GM19043 (cell line): ENCODE results near the gene PLXND1.

ENCODE experiments used
- ATAC-seq: cut with Tn5 transposase; IDR thresholded peaks from one replicate; pipeline ENCODE4 v1.9.1; 2021; ENCODE audit warnings: low read depth; ENCODE audit not compliant: unreplicated experiment

The PLXND1 gene

GRCh38 chr3:129602730-129603560 is 3.5 kb downstream of the PLXND1 start:
- no peak for ATAC-seq

DNA sequence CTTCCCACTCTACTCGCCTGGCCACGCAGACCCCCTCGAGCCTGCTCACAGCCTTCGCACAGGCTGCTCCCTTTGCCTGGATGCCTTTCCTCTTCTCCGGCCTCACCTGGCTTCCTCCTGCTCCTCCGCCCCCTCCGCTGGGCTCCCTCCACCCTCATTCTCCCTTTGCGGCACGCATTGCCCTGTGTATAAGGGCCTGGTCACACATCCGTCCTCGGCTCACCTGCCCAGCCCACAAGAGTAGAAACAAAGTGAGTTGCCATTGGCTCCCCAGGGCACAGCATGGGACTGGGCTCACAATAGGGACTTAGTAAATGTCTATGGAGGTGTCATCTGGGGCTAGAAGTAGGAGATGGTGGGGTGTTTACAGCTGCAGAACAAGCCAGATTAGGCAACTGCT is 4.2 kb downstream of the PLXND1 start:
- no peak for ATAC-seq

GRCh38 chr3:129601713-129602112 is 4.8 kb downstream of the PLXND1 start:
- ATAC-seq: no peak

GRCh38 chr3:129600348-129600747 is 6.1 kb downstream of the PLXND1 start:
- no peak for ATAC-seq

DNA sequence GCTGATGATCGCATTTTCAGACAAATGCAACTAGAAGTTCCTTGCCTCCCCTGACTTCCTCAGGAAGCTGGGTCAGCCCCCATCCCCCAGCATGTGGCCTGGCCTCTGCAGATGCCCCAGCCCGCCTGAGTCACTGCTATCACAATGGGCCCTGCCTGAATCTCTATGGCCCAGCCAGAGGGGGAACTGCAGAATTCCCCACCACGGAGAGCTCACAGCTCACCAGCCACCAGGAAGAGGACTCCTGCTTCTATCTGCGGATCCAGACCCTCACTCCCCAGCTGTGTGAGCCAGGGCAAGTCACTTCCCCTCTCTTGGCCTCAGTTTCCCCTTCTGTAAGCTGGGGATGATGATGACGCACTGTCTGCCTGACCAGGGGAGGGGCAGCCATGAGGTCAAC is 6.9 kb downstream of the PLXND1 start:
- no peak for ATAC-seq

GRCh38 chr3:129599073-129599472 is 7.4 kb downstream of the PLXND1 start:
- no peak for ATAC-seq

DNA sequence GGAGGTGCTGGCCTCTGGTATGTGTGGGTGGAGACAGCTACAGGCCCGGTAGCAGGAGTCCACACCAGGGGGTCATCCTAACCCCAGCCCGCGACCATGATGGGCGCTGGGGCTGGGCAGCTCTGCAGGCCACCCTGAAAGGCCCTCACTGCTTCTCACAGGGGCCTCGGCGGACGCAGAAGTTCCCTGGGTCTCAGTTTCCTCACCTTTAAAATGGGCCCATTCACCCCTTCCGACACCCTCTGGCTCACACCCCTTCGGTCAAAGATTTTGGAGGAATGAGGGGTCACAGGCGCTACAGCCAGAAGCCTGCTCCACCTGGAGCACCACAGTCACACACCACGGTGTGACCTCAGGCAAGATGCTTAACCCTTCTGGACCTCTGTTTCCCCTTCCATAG is 8.0 kb downstream of the PLXND1 start:
- no peak for ATAC-seq

- no peak for ATAC-seq
Observed at GRCh38 chr3:129598000-129598381, 8.5 kb downstream of the PLXND1 start.

DNA sequence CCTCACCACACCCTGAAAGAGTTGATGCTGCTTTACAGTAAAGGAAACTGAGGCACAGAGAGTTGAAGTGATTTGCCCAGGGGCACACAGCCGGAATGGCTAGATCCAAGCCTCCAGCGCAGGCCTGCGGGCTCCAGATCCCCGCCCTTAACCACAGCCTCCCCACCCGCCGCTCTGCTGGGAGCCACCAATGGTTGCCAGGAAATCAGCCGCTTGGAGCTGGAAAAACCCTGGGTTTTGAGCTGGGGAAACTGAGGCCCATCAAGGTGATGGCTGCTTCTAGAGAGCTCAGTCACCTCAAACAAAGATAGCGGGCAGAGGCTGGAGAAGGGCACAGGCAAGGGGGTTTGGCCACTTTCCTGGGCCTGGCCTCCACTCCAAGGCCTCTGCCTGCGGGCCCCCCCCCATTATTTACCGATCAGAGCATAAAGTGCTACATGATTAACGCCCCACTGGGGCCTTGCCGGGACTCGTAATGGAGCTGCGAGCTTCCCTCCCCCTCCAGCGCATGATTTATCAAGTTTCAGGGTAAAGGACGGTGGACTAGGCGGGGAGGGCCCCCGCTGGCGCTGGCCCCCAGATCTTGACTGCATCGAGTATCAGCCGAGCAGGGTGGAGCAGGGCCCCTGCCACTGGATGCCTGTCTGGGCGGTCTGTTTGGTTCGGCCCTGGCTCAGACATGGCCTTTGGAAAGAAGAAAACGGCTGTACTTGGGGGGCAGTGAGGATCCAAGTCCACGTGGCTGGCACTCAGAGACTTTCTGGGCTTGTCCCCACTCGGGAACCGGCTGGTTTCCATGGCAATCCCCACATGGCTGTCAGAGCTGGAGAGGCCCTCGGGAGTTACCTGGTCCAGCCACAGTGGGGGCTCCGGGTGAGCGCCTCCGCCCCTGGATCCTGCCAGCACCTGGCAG is 9.1 kb downstream of the PLXND1 start:
- no peak for ATAC-seq

- no peak for ATAC-seq
Observed at GRCh38 chr3:129596194-129597086, 10.0 kb downstream of the PLXND1 start.

DNA sequence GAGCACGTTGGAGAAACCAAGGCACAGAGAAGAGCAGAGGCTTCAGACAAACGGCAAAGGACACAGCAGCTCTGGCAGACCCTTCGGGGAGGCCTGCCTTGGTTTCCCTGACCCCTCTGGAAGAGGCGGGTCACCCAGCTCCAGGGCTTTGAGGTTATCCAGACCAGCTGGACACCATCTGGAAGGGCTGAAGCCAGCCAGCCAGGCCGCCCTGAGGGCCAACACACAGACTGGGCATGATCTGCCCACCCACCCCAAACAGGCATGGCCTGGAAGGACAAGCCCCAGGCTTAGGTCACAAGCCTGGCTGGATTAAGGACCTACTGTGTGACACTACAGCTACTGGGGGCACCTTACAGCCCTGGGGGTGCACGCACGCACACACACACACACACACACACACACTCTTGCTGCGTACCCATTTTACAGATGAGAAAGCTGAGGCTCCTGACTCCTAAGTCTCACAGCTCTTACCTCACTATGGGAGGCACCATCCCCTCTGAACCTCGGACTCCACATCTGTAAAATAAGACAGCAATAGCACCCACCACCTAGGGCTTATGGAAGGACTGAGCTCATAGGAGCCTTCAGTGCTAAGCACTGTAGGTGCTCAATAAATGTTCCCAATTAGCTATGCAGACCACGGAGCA is 10.8 kb downstream of the PLXND1 start:
- no peak for ATAC-seq

GRCh38 chr3:129594907-129595390 is 11.5 kb downstream of the PLXND1 start:
- no peak for ATAC-seq

- ATAC-seq: no peak
Observed at GRCh38 chr3:129594409-129594808, 12.1 kb downstream of the PLXND1 start.

DNA sequence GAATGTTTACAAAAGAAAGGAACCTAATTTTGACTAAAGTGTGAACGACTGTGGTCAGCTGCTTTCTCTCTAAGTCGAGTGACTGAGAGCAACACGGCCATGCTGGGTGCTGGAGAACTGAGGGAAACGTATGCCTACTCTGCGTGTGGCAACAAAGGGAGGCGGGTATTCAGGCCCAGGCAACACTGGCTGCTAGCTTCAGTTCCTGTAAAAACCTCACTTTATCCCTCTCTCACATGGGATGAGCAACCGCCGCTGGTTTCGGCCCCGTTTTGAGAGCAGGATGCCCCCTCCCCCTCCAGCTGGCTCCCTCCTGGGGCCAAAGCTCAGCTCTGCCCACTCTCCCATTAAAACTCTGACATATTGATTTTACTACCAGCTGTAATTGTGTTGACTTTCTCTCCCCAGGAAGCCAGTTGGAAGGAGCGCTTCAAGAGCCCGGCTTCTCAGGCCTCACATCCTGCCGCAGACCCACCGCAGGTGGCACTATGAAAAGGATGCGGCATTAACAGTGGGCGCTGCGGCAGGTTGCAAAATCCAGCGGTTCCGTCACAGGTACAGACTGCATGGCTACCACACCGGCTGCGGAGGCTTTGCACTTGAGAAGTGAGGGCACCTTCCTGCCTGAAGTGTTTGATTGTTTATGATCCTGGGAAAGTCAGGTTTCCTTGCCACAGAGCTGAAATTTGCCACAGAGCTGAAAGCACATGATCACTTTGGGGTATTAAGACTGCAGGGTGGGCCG is 12.7 kb downstream of the PLXND1 start:
- no peak for ATAC-seq

DNA sequence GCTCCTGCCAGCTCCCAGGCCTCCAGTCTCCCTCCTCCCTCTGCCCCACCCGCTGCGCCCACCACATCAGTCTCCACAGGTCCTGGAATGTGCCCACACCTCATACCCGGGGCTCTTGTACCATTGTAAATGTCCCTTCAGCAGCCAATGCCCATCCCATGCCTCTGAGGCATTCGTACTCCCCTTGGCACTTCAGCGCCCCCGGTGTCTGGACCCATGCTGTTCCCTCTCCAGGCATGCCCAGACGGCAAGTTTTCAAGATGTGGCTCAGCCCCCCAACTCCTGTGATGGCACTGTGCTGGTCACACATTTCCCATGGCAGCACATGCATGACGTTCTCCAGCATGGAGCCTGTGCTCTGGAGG is 13.3 kb downstream of the PLXND1 start:
- ATAC-seq: no peak

DNA sequence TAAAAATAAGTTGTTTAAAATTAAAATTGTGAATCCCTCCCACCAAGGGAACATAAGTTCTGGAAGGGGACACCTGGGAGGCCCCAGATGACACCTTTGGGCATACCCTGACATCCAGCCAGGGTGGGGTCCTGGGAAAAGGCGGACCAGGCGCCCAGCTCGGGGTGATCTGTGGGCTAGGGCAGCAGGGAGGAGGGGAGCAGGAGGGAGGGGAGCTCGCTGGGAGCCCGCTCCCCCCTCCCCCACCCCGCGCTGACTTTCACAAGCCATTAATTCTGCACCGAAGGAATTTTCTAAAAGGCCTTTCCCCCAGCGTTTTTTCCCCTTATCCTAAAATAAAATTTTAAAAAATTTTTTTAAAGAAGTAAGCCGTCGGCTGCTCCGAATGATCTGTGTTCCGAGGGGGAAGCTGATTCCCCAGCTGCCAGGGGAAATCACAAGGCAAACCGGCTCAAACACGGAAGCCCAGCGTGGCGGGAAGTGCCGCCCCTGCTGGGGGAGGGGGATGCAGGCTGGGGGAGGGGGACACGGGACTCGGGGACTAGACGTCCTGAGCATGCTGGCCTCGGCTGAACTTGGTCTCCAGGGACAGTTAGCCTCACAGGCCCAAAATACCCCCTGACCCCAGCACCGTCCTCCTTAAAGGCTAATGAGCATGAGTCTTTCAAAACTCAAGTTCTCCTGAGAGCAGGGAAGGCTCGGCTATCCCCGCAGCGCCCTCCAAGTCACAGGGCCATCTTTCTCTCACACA is 13.9 kb downstream of the PLXND1 start:
- ATAC-seq: no peak

GRCh38 chr3:129591932-129592331 is 14.5 kb downstream of the PLXND1 start:
- ATAC-seq: no peak

DNA sequence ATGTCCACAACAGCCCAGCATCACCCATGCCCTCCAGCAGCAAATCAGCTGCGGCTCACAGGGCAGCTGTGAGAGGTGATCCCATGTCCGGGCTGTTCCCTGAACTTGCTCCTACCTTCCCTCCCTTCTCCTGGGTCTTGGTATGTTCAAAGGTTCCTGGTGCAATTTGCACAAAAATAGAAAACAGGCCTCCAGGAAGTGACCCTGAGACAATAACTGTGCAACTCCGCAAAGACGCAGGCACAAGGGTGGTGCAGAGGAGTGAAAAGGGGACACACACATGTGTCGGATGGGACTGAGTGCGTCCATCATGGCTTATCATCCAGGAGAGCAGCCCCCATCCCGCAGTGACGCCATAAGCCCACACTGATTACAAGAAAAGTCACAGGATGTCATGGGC is 16.3 kb downstream of the PLXND1 start:
- ATAC-seq: no peak
